Suprapubic skin (tissue), 4 donors: Measurements from ENCODE around the gene HINT2.

Experiments
- EP300 ChIP-seq: sonication (generic); formaldehyde crosslinking; IDR thresholded peaks from one replicate; pipeline ENCODE4 v1.6.1; 2017; ENCODE audit warnings: antibody characterized with exemption
- POLR2A ChIP-seq, 2 donors: fragments of 450-650 bp; IDR thresholded peaks; one replicate each; pipeline ENCODE4 v1.6.1; 2017; ENCODE audit warnings: antibody characterized with exemption in 2 of 2, mild to moderate bottlenecking in 2 of 2, moderate library complexity in 2 of 2
- POLR2AphosphoS5 ChIP-seq, 3 donors: sonication (generic); formaldehyde crosslinking; IDR thresholded peaks; one replicate each; pipeline ENCODE4 v1.6.1; 2017; ENCODE audit warnings: antibody characterized with exemption in 3 of 3
- TF ChIP-seq, protein P1 (sequence below), 2 donors: fragments of 200-600 bp in 1 of 2; fragments of 450-650 bp in 1 of 2; sonication (generic) in 1 of 2; IDR thresholded peaks; one replicate each; pipeline ENCODE4 v1.5.1; 2016 to 2019; ENCODE audit warnings: antibody characterized with exemption in 2 of 2, mild to moderate bottlenecking in 1 of 2, moderate library complexity in 1 of 2

DNA sequence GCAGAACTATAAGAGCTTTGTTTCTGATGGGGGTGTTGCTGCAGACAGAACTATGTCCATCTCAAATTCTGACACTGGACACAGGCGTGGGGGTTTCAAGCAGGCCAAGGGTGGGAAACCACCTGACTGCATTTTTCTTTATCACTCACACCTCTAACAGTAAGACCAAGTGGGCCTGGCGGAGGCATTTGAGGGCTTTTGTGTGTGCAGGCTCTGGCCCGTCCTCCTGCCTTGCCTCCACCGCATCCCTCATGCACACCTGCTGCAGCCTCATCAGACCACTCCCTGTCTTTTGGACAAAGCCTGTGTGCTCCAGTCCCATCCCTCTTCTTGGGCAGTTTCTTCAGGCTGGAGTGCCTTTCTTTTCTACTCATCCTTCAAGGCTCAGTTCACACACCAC is 47.5 kb upstream of the HINT2 start:
- TF ChIP-seq EP300 (no peak), POLR2A (IDR thresholded peaks at IDR 0.05) (no peak), POLR2AphosphoS5 (IDR thresholded peaks at IDR 0.05) (no peak)
- TF ChIP-seq, protein P1, sequence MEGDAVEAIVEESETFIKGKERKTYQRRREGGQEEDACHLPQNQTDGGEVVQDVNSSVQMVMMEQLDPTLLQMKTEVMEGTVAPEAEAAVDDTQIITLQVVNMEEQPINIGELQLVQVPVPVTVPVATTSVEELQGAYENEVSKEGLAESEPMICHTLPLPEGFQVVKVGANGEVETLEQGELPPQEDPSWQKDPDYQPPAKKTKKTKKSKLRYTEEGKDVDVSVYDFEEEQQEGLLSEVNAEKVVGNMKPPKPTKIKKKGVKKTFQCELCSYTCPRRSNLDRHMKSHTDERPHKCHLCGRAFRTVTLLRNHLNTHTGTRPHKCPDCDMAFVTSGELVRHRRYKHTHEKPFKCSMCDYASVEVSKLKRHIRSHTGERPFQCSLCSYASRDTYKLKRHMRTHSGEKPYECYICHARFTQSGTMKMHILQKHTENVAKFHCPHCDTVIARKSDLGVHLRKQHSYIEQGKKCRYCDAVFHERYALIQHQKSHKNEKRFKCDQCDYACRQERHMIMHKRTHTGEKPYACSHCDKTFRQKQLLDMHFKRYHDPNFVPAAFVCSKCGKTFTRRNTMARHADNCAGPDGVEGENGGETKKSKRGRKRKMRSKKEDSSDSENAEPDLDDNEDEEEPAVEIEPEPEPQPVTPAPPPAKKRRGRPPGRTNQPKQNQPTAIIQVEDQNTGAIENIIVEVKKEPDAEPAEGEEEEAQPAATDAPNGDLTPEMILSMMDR (IDR thresholded peaks at IDR 0.05): no peak
